Measurements from ENCODE around the gene GPSM1. TPM values are rescaled to one million over a fixed set of nuclear protein-coding genes. Genes with fewer than 3 reads are reported as not detected.

The GPSM1 gene
- total RNA-seq, 1 donor from 2014 or later, result 82.2 TPM

DNA sequence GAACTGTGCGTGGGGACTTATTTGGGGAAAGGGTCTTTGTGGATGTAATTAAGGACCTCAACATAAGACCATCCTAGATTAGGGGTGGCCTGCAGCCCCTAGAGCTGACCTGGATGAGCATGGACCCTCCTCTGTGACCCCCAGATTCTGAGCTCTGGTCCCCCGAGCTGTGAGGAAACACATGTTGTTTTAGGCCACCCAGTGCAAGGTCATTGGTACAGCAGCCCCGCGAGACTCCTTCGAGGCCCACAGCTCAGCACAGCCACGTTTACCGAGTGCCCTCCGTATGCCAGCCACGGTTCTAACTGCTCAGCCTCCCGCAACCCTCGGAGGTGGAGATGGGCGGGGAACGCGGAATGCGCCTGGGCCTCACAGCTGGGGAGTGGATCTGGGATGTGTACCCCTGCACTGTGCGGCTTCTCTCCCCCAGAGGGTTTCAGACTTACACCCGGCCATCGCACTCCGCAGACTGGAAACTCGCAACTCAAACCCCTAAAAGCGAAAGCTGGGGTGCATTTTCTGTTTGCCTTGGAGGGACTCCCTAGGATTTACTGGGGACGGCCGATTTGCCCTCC lies 4.5 kb upstream of the GPSM1 start:
- TF ChIP-seq, protein P1, sequence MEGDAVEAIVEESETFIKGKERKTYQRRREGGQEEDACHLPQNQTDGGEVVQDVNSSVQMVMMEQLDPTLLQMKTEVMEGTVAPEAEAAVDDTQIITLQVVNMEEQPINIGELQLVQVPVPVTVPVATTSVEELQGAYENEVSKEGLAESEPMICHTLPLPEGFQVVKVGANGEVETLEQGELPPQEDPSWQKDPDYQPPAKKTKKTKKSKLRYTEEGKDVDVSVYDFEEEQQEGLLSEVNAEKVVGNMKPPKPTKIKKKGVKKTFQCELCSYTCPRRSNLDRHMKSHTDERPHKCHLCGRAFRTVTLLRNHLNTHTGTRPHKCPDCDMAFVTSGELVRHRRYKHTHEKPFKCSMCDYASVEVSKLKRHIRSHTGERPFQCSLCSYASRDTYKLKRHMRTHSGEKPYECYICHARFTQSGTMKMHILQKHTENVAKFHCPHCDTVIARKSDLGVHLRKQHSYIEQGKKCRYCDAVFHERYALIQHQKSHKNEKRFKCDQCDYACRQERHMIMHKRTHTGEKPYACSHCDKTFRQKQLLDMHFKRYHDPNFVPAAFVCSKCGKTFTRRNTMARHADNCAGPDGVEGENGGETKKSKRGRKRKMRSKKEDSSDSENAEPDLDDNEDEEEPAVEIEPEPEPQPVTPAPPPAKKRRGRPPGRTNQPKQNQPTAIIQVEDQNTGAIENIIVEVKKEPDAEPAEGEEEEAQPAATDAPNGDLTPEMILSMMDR (IDR thresholded peaks at IDR 0.05; ENCODE audit: unreplicated experiment), result no peak
- peaks cover 2% of the 10 kb centered on the region for H3K27me3 Mint-ChIP-seq
- H3K4me3 Mint-ChIP-seq (ENCODE audit: low read depth), result no peak overlapping the region
- peaks cover 2% of the 10 kb centered on the region for H3K4me1 Mint-ChIP-seq (ENCODE audit: low read depth)
- no peaks in the 10 kb centered on the region for H3K36me3 Mint-ChIP-seq (ENCODE audit: insufficient read depth)
- DNase-seq (ENCODE audit: low spot score, unreplicated experiment), result no peak
- H3K9me3 Mint-ChIP-seq (ENCODE audit: low read depth), result peaks cover 5% of the 10 kb centered on the region
- H3K27ac Mint-ChIP-seq, result no peak overlapping the region

DNA sequence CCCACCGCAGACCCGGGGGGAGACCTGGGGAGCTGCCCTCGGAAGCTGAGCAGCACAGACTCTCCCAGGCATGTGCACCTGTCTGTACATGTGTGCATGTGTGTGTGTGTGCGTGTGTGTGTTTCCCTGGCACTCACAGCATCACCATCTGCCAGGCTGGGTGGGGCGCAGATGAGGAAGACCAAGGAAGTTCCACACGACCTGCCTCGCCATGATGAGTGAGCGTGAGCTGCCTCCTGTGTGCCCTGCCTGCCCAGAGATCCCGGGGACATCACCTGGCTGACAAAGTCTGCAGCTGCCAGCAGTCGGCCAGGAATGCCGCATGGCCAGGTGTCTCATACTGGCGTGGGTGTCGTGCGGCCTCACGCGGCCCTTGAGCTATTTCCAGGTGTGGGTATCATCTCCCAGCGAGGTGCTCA lies 4.0 kb upstream of the GPSM1 start:
- TF ChIP-seq, protein P1 (IDR thresholded peaks at IDR 0.05; ENCODE audit: unreplicated experiment), result no peak
- DNase-seq (ENCODE audit: low spot score, unreplicated experiment), result no peak
- peaks cover 2% of the 10 kb centered on the region for H3K27me3 Mint-ChIP-seq
- peaks cover 2% of the 10 kb centered on the region for H3K4me1 Mint-ChIP-seq (ENCODE audit: low read depth)
- no peak overlapping the region for H3K4me3 Mint-ChIP-seq (ENCODE audit: low read depth)
- no peak overlapping the region for H3K27ac Mint-ChIP-seq
- peaks cover 5% of the 10 kb centered on the region for H3K9me3 Mint-ChIP-seq (ENCODE audit: low read depth)
- no peaks in the 10 kb centered on the region for H3K36me3 Mint-ChIP-seq (ENCODE audit: insufficient read depth)

DNA sequence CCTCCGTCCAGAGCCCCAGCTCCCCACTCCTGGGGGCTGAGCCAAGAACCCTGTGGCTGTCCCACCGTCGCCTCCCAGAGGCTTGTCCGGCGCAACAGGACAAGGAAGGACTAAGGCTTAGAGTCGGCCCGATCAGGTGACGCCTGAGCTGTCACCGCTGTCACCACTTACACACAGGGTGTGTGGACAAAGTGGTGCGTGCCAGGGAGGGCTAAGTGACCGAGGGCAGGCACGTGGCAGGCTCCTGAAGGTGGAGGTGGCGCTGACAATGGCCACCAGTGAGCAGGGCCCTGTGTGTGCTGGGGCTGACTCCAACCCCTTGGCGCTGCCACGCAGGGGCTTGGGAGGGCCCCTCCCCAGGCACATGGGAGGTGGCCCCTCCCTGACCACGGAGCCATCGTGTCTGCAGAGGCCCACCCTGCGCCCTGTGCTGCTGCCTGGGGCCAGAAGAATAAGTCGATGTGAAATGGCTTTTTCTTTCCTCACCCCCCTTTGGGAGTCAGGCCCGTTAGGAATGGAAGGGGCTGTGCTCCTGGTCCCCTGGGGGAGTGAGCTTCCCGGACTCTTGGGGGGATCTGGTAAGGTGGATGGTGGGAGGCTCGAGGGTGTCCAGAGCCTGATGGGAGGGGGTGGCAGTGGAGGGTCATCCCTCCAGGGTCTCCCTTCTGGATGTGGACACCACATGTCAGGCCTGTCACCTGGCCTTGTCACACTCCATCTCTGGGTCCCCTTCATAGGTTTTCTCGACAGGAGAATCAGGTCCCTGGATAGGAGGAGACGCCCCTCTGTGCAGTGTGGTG lies 2.6 kb upstream of the GPSM1 start:
- no peak overlapping the region for H3K27ac Mint-ChIP-seq
- DNase-seq (ENCODE audit: low spot score, unreplicated experiment), result no peak

DNA sequence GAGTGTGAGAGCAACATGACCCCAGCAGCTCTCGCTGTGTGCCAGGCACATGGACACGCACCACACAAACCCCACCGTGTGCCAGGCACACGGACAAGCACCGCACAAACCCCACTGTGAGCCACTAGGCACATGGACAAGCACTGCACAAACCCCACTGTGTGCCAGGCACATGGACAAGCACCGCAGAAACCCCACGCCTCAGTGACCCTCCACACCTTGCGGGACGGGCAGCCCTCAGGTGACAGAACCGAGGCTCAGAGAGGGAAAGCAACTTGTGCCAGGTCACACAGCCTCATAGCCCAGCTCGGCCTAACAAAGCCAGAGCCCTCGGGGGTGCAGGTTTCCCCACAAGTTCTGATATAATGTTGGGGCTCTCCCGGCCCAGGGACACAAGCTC lies 2.0 kb upstream of the GPSM1 start:
- DNase-seq (ENCODE audit: low spot score, unreplicated experiment), result no peak
- peaks cover 6% of the 10 kb centered on the region for H3K4me1 Mint-ChIP-seq (ENCODE audit: low read depth)
- H3K36me3 Mint-ChIP-seq (ENCODE audit: insufficient read depth), result no peaks in the 10 kb centered on the region
- peaks cover 5% of the 10 kb centered on the region for H3K9me3 Mint-ChIP-seq (ENCODE audit: low read depth)
- no peak overlapping the region for H3K27ac Mint-ChIP-seq
- H3K4me3 Mint-ChIP-seq (ENCODE audit: low read depth), result no peak overlapping the region
- peaks cover 2% of the 10 kb centered on the region for H3K27me3 Mint-ChIP-seq
- TF ChIP-seq, protein P1 (IDR thresholded peaks at IDR 0.05; ENCODE audit: unreplicated experiment), result no peak

More for the DNA sequence above, 2.6 kb upstream of the GPSM1 start:
- Mint-ChIP-seq H3K4me1 (ENCODE audit: low read depth) (peaks cover 6% of the 10 kb centered on the region), H3K4me3 (ENCODE audit: low read depth) (no peak overlapping the region), H3K9me3 (ENCODE audit: low read depth) (peaks cover 5% of the 10 kb centered on the region), H3K36me3 (ENCODE audit: insufficient read depth) (no peaks in the 10 kb centered on the region), H3K27me3 (peaks cover 2% of the 10 kb centered on the region)
- TF ChIP-seq, protein P1 (IDR thresholded peaks at IDR 0.05; ENCODE audit: unreplicated experiment), result peak; percentile 9

DNA sequence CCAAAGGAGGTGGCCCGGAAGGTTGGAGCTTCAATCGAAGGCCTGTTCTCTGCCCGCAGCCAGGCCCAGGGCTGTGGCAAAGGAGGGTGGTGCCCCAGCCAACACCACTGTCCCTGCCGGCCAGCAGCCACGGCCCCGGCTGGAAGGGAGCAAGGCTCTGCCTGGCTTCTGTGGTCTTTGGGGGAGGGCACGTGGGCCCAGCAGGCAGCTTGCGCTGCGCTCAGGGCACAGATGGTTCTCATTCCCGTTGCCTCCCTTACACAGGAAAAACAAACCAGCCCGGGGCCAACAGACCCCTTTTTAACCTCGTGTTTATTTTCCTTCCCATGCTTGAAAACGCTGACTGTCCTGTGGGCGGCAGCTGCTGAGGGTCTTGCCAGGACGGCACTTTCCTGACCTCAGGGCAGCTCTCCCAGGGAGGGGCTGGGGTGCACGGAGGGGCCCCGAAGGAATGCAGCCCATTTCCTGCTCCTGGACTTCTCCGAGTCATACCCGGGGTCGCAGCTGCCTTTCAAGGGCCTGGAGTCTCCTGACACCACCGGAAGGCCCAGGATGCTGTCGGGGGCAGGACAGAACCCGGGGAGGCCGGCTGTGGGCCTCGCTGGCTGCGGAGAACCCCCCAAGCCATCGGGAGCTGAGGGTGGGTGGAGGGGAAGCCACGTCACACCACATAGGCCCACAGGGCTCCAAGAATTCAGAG lies 1.1 kb upstream of the GPSM1 start:
- peaks cover 6% of the 10 kb centered on the region for H3K4me1 Mint-ChIP-seq (ENCODE audit: low read depth)
- H3K27ac Mint-ChIP-seq, result peak overlapping the region; percentile 71

More for the DNA sequence above, 1.1 kb upstream of the GPSM1 start:
- H3K36me3 Mint-ChIP-seq (ENCODE audit: insufficient read depth), result no peaks in the 10 kb centered on the region
- H3K9me3 Mint-ChIP-seq (ENCODE audit: low read depth), result no peaks in the 10 kb centered on the region
- DNase-seq (ENCODE audit: low spot score, unreplicated experiment), result no peak
- TF ChIP-seq, protein P1 (IDR thresholded peaks at IDR 0.05; ENCODE audit: unreplicated experiment), result no peak
- H3K4me3 Mint-ChIP-seq (ENCODE audit: low read depth), result peak overlapping the region; percentile 72
- H3K27me3 Mint-ChIP-seq, result peaks cover 2% of the 10 kb centered on the region

Data from progenitor cell of endocrine pancreas (in vitro differentiated cells).